SU-DHL-6 (cell line): Measurements from ENCODE around the gene RASGRP4.

Source experiments
- EZH2phosphoT487 ChIP-seq: fragments of 200-600 bp; sonication (generic), shearing (Covaris generic); conservative IDR thresholded peaks from 2 replicates; pipeline ENCODE4 v1.6.1; 2018; ENCODE audit warnings: mild to moderate bottlenecking, antibody characterized with exemption, low read length, moderate library complexity, mixed read lengths
- TF ChIP-seq, protein P1 (sequence below): fragments of 200-600 bp; sonication (generic); IDR thresholded peaks from one replicate; pipeline ENCODE4 v1.5.1; 2017; ENCODE audit warnings: antibody characterized with exemption, mild to moderate bottlenecking, low read length, moderate library complexity; ENCODE audit not compliant: insufficient read depth, poor library complexity, severe bottlenecking

DNA sequence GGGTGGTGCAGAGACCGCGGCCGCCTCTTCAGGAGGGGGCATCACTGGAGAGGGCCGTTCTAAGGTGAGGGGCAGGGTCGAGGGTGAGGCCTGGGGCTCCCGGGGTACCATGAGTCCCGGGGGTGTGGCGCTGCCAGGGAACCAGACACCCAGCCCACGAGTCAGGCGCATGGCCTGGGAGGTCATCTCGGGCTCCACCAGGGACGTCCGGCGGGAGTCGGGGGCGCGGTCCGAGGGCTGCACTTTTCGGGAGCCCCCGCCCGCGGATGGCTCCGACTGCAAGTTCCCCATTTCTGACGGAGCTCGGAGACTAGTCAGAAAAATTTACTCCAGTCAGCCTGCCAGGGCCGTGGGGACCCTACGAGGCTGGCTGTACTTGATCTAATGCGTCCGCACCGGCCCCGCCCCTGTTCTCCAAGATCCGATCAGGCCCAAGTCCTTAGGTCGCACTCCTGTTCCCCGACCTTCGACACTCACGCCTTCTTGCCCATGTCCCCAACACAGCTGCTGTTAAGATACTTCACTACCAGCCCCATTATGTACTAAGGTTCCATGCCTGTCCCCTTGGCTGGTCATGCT is 39.0 kb downstream of the RASGRP4 start:
- TF ChIP-seq, protein P1, sequence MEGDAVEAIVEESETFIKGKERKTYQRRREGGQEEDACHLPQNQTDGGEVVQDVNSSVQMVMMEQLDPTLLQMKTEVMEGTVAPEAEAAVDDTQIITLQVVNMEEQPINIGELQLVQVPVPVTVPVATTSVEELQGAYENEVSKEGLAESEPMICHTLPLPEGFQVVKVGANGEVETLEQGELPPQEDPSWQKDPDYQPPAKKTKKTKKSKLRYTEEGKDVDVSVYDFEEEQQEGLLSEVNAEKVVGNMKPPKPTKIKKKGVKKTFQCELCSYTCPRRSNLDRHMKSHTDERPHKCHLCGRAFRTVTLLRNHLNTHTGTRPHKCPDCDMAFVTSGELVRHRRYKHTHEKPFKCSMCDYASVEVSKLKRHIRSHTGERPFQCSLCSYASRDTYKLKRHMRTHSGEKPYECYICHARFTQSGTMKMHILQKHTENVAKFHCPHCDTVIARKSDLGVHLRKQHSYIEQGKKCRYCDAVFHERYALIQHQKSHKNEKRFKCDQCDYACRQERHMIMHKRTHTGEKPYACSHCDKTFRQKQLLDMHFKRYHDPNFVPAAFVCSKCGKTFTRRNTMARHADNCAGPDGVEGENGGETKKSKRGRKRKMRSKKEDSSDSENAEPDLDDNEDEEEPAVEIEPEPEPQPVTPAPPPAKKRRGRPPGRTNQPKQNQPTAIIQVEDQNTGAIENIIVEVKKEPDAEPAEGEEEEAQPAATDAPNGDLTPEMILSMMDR, result no peak
- no peak for TF ChIP-seq EZH2phosphoT487
